B cell (primary cell): ENCODE measurements around the gene STYXL1.

Experiments used
- CTCF ChIP-seq: fragments of 200-600 bp; IDR thresholded peaks from one replicate; pipeline ENCODE4 v1.8.0; 2022; ENCODE audit warnings: antibody characterized with exemption, mild to moderate bottlenecking
- EZH2 ChIP-seq: IDR thresholded peaks from 2 replicates; pipeline ENCODE4 v1.6.1; 2012; ENCODE audit warnings: borderline replicate concordance, low read depth, mild to moderate bottlenecking, moderate library complexity, low read length; ENCODE audit not compliant: insufficient read depth, poor library complexity, severe bottlenecking

GRCh38 chr7:76050545-76050944, 2.7 kb upstream of the STYXL1 start:
- TF ChIP-seq EZH2: no peak
- TF ChIP-seq CTCF: no peak
